HEK293 (cell line): ENCODE results near the gene DAND5.

Experiments
- FEZF1 ChIP-seq: fragments of 450-650 bp; formaldehyde crosslinking; IDR thresholded peaks from 2 replicates; pipeline ENCODE4 v1.5.1; 2016; ENCODE audit warnings: missing biosample characterization, missing genetic modification characterization
- KLF10 ChIP-seq: fragments of 450-650 bp; IDR thresholded peaks from 2 replicates; pipeline ENCODE4 v1.5.1; 2018; ENCODE audit warnings: missing biosample characterization, mild to moderate bottlenecking, missing genetic modification characterization
- MEIS1 ChIP-seq: sonication (generic); formaldehyde crosslinking; IDR thresholded peaks from 2 replicates; pipeline ENCODE4 v1.8.1; 2022; ENCODE audit warnings: missing genetic modification reagents, mild to moderate bottlenecking, borderline replicate concordance
- PRDM2 ChIP-seq: fragments of 450-650 bp; formaldehyde crosslinking; IDR thresholded peaks from 2 replicates; pipeline ENCODE4 v1.5.1; 2016; ENCODE audit warnings: missing biosample characterization, missing genetic modification characterization, borderline replicate concordance
- PRDM4 ChIP-seq: fragments of 450-650 bp; formaldehyde crosslinking; IDR thresholded peaks from 2 replicates; pipeline ENCODE4 v1.5.1; 2017; ENCODE audit warnings: missing biosample characterization, missing genetic modification characterization
- ZBTB7A ChIP-seq: fragments of 450-650 bp; formaldehyde crosslinking; IDR thresholded peaks from 2 replicates; pipeline ENCODE4 v1.5.1; 2016; ENCODE audit warnings: low read depth, missing biosample characterization, missing genetic modification characterization
- ZFP37 ChIP-seq: fragments of 450-650 bp; formaldehyde crosslinking; IDR thresholded peaks from 2 replicates; pipeline ENCODE4 v1.5.1; 2016; ENCODE audit warnings: missing biosample characterization, missing genetic modification characterization
- ZFP41 ChIP-seq: fragments of 450-650 bp; formaldehyde crosslinking; IDR thresholded peaks from 2 replicates; pipeline ENCODE4 v1.5.1; 2016; ENCODE audit warnings: missing biosample characterization, missing genetic modification characterization, borderline replicate concordance
- ZNF10 ChIP-seq: fragments of 450-650 bp; formaldehyde crosslinking; IDR thresholded peaks from 2 replicates; pipeline ENCODE4 v1.5.1; 2017; ENCODE audit warnings: missing biosample characterization, missing genetic modification characterization
- ZNF202 ChIP-seq: fragments of 450-650 bp; formaldehyde crosslinking; IDR thresholded peaks from 2 replicates; pipeline ENCODE4 v1.5.1; 2016; ENCODE audit warnings: missing biosample characterization, missing genetic modification characterization, borderline replicate concordance
- ZNF24 ChIP-seq: fragments of 450-650 bp; formaldehyde crosslinking; IDR thresholded peaks from 2 replicates; pipeline ENCODE4 v1.5.1; 2016; ENCODE audit warnings: missing biosample characterization, missing genetic modification characterization
- ZNF426 ChIP-seq: fragments of 450-650 bp; formaldehyde crosslinking; IDR thresholded peaks from 2 replicates; pipeline ENCODE4 v1.5.1; 2017; ENCODE audit warnings: missing biosample characterization, missing genetic modification characterization, mild to moderate bottlenecking, inconsistent platforms, moderate library complexity
- ZNF555 ChIP-seq: fragments of 450-650 bp; formaldehyde crosslinking; conservative IDR thresholded peaks from 2 replicates; pipeline ENCODE4 v1.5.1; 2017; ENCODE audit warnings: missing biosample characterization, mild to moderate bottlenecking, missing genetic modification characterization, inconsistent platforms
- ZNF561 ChIP-seq: fragments of 450-650 bp; IDR thresholded peaks from 2 replicates; pipeline ENCODE4 v1.5.1; 2018; ENCODE audit warnings: missing biosample characterization, missing genetic modification characterization, borderline replicate concordance
- ZNF571 ChIP-seq: fragments of 450-650 bp; formaldehyde crosslinking; IDR thresholded peaks from 2 replicates; pipeline ENCODE4 v1.5.0; 2017; ENCODE audit warnings: missing biosample characterization, missing genetic modification characterization
- ZNF670 ChIP-seq: fragments of 450-650 bp; formaldehyde crosslinking; IDR thresholded peaks from 2 replicates; pipeline ENCODE4 v1.5.1; 2016; ENCODE audit warnings: missing biosample characterization, missing genetic modification characterization, low read depth
- ZNF707 ChIP-seq: fragments of 450-650 bp; formaldehyde crosslinking; IDR thresholded peaks from 2 replicates; pipeline ENCODE4 v1.5.1; 2016; ENCODE audit warnings: missing biosample characterization, missing genetic modification characterization
- ZNF76 ChIP-seq: fragments of 450-650 bp; formaldehyde crosslinking; IDR thresholded peaks from 2 replicates; pipeline ENCODE4; 2016; ENCODE audit warnings: low read depth, missing biosample characterization, missing genetic modification characterization, borderline replicate concordance
- ZNF830 ChIP-seq: fragments of 450-650 bp; IDR thresholded peaks from 2 replicates; pipeline ENCODE4 v1.5.0; 2018; ENCODE audit warnings: missing biosample characterization, missing genetic modification characterization, low read depth, mild to moderate bottlenecking, moderate library complexity
- ZSCAN16 ChIP-seq: fragments of 450-650 bp; formaldehyde crosslinking; IDR thresholded peaks from 2 replicates; pipeline ENCODE4 v1.5.1; 2016; ENCODE audit warnings: missing biosample characterization, missing genetic modification characterization
- ZSCAN23 ChIP-seq: fragments of 450-650 bp; formaldehyde crosslinking; IDR thresholded peaks from 2 replicates; pipeline ENCODE4 v1.5.1; 2016; ENCODE audit warnings: missing biosample characterization, missing genetic modification characterization
- TF ChIP-seq, protein P1 (sequence below): fragments of 450-650 bp; IDR thresholded peaks from 2 replicates; pipeline ENCODE4 v1.5.1; 2018; ENCODE audit warnings: missing biosample characterization, mild to moderate bottlenecking, missing genetic modification characterization
- TF ChIP-seq, protein P2 (sequence below): fragments of 450-650 bp; formaldehyde crosslinking; IDR thresholded peaks from 2 replicates; pipeline ENCODE4 v1.5.1; 2016; ENCODE audit warnings: missing biosample characterization, missing genetic modification characterization
- TF ChIP-seq, protein P3 (sequence below): fragments of 450-650 bp; formaldehyde crosslinking; IDR thresholded peaks from 2 replicates; pipeline ENCODE4 v1.5.1; 2016; ENCODE audit warnings: missing biosample characterization, missing genetic modification characterization

Gene DAND5

DNA sequence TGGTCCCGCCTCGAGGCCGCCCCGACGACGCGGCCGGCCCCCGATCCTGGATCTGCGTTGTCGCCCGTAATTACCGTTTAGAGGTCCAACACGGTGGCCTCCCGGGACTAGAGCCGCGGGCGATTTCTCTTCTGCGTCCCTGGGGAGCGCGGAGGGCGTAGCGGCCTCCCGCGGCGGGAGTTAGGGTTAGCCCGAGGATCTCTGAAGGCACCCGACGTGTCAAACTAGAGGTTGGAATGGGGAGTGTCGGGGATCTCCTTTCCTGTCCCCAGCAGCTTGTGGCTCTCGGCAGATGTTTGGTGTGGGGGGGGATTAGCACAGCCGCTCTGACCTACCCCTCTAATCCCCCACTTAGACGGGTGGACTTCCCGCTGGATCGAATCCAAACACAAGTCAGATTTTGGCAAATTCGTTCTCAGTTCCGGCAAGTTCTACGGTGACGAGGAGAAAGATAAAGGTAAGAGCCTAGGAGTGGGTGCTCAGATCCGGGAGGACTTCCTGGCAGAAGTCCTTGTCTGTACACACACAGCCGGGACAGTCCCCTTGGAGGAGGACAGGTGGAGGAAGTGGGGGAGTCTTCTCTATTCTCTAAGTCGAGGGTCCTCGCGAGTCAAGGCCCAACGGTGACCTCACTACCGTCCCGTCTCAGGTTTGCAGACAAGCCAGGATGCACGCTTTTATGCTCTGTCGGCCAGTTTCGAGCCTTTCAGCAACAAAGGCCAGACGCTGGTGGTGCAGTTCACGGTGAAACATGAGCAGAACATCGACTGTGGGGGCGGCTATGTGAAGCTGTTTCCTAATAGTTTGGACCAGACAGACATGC lies 30.4 kb upstream of the DAND5 start (continued):
- TF ChIP-seq PRDM2 (tag by site-specific recombination) (no peak), ZNF24 (no peak), ZNF561 (no peak), ZNF76 (tag by site-specific recombination) (peak; percentile 55; the same call in 1 of the 2 replicates), ZNF426 (no peak), ZNF555 (tag by site-specific recombination) (no peak), ZNF10 (tag by site-specific recombination) (no peak), ZFP37 (tag by site-specific recombination) (0 out of 2 replicates have a peak, but pooled peaks have one; percentile 22), ZNF202 (tag by site-specific recombination) (no peak), MEIS1 (CRISPR knock-in tag) (no peak), KLF10 (tag by site-specific recombination) (no peak), ZNF571 (no peak), ZNF707 (tag by site-specific recombination) (no peak), FEZF1 (tag by site-specific recombination) (no peak), ZBTB7A (tag by site-specific recombination) (no peak), ZNF830 (no peak), ZSCAN23 (tag by site-specific recombination) (no peak), ZSCAN16 (tag by site-specific recombination) (no peak), ZFP41 (no peak), PRDM4 (tag by site-specific recombination) (no peak), ZNF670 (tag by site-specific recombination) (no peak)
- TF ChIP-seq, protein P1, sequence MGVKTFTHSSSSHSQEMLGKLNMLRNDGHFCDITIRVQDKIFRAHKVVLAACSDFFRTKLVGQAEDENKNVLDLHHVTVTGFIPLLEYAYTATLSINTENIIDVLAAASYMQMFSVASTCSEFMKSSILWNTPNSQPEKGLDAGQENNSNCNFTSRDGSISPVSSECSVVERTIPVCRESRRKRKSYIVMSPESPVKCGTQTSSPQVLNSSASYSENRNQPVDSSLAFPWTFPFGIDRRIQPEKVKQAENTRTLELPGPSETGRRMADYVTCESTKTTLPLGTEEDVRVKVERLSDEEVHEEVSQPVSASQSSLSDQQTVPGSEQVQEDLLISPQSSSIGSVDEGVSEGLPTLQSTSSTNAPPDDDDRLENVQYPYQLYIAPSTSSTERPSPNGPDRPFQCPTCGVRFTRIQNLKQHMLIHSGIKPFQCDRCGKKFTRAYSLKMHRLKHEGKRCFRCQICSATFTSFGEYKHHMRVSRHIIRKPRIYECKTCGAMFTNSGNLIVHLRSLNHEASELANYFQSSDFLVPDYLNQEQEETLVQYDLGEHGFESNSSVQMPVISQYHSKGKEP (tag by site-specific recombination), result no peak
- TF ChIP-seq, protein P2, sequence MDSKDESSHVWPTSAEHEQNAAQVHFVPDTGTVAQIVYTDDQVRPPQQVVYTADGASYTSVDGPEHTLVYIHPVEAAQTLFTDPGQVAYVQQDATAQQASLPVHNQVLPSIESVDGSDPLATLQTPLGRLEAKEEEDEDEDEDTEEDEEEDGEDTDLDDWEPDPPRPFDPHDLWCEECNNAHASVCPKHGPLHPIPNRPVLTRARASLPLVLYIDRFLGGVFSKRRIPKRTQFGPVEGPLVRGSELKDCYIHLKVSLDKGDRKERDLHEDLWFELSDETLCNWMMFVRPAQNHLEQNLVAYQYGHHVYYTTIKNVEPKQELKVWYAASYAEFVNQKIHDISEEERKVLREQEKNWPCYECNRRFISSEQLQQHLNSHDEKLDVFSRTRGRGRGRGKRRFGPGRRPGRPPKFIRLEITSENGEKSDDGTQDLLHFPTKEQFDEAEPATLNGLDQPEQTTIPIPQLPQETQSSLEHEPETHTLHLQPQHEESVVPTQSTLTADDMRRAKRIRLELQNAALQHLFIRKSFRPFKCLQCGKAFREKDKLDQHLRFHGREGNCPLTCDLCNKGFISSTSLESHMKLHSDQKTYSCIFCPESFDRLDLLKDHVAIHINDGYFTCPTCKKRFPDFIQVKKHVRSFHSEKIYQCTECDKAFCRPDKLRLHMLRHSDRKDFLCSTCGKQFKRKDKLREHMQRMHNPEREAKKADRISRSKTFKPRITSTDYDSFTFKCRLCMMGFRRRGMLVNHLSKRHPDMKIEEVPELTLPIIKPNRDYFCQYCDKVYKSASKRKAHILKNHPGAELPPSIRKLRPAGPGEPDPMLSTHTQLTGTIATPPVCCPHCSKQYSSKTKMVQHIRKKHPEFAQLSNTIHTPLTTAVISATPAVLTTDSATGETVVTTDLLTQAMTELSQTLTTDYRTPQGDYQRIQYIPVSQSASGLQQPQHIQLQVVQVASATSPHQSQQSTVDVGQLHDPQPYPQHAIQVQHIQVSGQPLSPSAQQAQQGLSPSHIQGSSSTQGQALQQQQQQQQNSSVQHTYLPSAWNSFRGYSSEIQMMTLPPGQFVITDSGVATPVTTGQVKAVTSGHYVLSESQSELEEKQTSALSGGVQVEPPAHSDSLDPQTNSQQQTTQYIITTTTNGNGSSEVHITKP, result peak; percentile 7; the same call in 1 of the 2 replicates
- TF ChIP-seq, protein P3, sequence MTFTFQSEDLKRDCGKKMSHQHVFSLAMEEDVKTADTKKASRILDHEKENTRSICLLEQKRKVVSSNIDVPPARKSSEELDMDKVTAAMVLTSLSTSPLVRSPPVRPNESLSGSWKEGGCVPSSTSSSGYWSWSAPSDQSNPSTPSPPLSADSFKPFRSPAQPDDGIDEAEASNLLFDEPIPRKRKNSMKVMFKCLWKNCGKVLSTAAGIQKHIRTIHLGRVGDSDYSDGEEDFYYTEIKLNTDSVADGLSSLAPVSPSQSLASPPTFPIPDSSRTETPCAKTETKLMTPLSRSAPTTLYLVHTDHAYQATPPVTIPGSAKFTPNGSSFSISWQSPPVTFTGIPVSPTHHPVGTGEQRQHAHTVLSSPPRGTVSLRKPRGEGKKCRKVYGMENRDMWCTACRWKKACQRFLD (tag by site-specific recombination), result no peak
